ENCODE results near the gene RBM4.
"Not testable (repeated sequence)": the region's sequence is repeated elsewhere in the genome, so short reads cannot be mapped to it uniquely, and the experiment has no call there.

RBM4 gene

DNA sequence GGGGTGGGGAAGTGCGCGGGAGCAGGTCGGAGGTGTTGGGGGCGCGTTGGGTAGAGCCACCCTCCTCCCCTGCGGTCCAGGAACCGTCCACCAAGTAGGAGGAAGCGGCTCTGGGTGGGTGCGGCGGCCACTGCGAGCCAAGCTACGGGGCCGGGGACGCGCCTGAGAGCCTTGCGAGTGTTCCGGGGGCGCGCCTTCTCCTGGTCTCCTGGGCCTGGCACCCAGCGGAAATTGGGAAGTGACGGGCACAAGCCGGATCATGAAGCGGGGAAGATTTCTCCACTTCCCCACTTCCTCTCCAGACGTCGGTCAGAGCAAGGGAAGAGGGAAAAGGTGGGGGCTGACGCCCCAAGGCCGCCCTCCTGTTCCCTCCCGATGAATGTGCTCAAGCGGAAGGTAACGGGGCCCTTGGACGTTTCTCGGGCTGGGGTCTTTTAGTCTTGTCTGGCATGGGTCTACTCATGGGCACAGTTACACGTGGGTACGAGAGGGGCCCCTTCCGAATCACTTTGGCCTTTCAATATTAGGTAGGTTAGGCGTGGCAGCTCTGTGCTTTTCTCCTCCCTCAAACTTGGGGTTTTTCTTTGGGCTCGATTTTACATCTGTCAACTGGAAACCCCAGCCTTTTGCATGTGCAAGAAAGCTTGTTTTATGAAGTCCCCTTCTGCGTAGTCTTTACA is 21.2 kb upstream of the RBM4 start:
- peak; percentile 30 for DNase-seq

DNA sequence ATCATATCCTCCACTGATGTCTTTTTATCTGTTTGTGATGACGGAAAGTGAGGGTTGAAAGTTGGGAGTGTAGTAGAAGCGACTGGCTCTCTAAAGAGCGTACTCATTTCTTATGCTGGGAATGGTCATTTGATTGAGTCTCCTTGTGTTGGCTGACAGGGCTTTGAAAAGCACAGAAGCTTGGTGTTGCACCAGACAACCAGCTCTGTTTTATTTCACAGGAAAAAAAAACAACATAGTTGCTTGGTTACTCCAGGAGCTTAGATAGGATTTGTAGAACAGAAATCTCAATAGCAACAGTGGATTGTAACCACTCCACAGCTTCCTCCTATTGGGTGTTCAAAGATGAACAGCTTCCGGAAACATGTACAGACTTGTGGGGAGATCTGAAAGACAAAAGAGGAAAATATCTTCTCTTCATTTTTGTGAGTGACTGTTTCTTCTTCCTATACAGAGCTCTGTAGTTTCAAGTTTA is 19.4 kb upstream of the RBM4 start:
- peak; percentile 47 for DNase-seq

DNA sequence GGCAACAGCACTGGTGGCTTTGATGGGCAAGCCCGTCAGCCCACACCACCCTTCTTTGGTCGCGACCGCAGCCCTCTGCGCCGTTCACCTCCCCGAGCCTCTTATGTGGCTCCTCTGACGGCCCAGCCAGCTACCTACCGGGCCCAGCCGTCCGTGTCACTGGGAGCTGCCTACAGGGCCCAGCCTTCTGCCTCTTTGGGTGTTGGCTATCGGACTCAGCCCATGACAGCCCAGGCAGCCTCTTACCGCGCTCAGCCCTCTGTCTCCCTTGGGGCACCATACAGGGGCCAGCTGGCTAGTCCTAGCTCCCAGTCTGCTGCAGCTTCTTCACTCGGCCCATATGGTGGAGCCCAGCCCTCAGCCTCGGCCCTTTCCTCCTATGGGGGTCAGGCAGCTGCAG is 14.1 kb upstream of the RBM4 start:
- DNase-seq: no peak

DNA sequence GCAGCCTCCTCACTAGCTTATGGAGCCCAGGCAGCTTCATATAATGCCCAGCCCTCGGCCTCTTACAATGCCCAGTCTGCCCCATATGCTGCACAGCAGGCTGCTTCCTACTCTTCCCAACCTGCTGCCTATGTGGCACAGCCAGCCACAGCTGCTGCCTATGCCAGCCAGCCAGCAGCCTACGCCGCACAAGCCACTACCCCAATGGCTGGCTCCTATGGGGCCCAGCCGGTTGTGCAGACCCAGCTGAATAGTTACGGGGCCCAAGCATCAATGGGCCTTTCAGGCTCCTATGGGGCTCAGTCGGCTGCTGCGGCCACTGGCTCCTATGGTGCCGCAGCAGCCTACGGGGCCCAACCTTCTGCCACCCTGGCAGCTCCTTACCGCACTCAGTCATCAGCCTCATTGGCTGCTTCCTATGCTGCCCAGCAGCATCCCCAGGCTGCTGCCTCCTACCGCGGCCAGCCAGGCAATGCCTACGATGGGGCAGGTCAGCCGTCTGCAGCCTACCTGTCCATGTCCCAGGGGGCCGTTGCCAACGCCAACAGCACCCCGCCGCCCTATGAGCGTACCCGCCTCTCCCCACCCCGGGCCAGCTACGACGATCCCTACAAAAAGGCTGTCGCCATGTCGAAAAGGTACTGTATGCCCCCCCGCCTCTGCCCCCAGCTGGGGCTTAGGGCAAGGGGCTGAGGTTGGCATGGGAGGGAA is 13.3 kb upstream of the RBM4 start:
- DNase-seq: no peak

DNA sequence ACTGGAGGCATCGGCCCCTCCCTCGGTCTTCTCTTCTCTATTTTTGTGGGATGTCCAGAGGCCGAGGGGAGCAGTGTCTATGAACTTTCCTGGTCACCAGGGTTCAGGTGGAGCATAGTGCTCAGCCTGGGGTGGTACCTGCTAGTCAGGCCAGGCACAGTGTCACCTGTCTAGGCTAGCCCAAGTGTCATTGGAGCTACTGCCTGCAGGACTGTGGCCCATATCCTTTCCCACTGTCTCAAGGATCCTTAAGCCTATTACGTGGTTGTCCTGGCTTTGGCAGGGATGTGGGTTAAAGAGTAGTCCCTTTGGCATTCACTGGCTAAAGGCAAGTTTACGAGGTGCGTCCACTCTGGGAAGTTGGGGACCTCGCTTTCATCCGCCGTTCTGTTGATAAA is 12.8 kb upstream of the RBM4 start:
- no peak for DNase-seq

DNA sequence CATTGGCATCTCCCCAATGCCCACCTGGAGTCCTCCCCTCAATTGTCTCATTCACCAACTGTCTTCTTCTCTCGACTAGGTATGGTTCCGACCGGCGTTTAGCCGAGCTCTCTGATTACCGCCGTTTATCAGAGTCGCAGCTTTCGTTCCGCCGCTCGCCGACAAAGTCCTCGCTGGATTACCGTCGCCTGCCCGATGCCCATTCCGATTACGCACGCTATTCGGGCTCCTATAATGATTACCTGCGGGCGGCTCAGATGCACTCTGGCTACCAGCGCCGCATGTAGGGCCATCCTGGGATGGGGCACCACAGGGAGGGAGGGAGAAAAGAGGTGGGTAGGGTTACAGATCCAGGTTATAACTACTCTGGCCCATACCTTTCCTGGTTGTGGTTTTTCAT is 12.1 kb upstream of the RBM4 start:
- DNase-seq: no peak

DNA sequence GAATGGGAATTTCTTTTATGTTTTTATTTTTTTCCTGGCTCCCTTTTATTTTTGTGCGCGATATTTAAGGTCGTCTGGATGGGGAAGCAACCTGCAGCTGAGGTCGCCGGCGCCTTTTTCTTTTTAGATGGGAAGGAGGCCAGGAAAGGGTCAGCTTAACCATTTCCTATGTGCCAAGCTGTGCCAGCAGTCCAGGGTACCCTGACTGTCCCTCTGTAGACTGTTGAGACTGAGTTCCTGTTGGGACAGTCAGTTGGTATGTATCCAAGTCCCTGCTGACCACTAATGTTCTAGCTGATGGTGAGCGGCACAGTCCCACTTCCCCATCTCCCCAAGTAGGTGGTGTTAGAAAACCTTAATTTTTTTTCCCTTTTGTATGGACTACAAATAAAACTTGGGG is 11.6 kb upstream of the RBM4 start:
- no peak for DNase-seq

DNA sequence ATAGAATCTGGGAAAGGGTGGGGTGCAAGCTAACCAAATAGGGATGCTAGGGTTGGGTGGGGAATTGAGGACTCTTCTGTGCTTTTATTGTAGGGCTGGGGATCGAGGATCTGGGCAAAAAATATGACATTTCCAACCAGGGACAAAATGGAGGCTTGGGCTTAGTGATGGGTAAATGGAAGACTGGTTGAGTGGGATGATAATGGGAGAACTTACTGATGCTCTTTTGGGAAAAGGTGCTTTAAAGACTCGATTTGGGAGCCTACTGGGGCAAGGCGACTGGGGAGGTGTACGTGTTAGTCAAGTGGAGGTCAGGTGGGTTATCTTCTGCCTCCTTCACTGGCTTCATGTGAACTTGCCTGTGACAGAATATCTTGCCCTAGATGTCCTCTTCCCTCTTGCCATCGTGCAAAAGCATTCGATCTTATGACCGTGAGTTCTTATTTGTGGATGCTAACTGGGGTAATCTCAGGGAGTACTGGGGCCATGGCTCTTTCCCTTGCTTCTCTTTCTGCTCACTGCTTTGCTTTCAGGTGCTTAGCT is 10.4 kb upstream of the RBM4 start:
- no peak for DNase-seq

DNA sequence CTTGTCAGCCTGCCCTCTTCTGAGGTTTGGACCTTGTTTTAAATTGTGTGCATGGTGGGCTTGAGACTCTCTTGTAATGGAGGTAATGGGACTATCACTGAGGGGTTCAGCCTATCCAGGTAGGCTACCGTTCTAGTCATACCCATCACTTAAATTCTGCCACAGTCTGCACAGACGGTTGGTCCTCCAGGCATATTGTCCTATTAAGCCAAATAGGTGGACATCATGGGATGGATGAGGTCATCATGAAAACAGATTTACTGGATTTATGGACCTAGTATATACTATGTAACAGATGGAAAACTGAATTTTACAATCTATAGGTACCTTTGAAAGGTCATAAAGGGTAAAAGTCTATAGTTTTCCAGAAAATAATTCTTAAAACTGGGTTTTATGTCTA is 9.1 kb upstream of the RBM4 start:
- no peak for DNase-seq

DNA sequence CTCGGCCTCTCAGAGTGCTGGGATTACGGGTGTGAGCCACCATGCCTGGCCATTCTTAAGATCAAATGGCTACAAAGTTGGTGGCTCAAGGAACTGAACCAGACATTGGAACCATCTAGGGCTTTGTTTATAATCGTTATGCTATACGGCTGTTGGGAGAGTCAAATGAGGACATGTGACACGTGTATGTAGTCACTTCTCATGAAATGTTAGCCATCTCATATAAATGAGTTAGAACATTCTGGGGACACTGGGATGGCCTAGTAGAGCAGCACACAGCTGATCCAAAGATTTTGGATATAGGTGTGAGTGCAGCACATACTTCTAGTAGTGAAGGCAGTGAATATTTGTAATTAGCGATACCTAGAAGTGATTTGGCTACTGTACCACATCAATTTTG is 6.6 kb upstream of the RBM4 start:
- DNase-seq: no peak

DNA sequence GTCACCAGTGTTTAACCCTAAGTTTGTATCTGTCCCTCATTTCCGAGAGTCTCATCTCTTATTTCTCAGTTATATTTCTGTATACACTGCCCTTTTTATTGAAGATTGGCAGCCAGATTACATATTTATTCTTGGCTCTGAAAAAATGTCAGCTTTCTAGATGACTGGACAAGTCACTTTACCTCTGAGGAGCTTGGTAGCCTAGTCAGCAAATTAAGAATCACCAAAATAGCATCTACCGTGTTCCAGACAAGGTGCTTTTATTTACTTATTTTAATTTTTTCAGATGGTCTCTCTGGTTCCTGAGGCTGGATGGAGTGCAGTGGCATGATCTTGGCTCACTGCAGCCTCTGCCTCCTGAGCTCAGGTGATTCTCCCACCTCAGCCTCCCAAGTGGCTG is 5.6 kb upstream of the RBM4 start:
- DNase-seq: no peak

DNA sequence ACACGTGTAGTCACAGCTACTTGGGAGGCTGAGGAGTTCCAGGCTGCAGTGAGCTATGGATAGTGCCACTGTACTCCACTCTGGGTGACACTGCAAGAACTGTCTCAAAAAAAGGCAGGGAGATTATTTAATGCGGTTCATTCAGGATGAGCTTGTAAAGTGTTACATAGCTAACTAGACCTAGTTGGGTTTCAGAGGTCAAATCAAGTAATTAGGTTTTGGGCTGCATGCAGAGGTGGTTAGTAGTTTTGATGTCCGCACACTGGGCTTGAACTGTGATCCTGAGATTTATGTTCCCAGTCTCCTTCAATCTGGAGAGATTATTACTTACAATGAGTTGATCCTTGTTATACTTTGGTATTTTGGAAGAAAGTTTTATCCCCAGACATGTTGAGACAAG is 2.1 kb upstream of the RBM4 start:
- no peak for DNase-seq

DNA sequence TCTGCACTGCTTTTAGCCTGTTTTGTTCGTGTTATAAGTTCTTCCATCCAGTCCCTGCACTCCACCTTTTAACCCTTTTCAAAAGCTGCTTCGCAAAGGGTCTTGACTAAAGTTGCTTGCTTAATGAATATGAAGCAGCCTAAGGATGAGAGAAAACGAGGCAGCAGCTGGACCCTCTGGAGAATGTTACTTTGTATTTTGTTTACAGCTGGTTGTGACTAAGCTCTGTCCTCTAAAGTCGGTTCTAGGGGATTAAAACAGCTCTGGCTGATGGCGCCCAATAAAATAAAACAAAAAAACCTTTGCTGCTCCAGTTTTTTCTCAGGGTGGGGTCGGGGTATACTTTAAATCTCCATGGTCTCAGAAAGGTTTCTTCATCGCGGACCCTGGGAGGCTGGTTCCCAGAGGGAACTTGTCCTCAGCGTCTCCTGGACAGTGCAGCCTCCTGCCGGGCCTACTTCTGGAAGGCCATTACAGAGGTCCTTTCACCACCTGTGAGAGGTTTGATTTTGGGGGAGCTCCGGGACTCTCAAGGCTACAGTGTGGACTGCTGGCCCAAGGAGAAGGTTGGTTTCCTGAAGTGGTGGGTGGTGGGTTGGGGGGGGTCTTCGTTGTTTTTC is 836 bp upstream of the RBM4 start:
- no peak for DNase-seq

DNA sequence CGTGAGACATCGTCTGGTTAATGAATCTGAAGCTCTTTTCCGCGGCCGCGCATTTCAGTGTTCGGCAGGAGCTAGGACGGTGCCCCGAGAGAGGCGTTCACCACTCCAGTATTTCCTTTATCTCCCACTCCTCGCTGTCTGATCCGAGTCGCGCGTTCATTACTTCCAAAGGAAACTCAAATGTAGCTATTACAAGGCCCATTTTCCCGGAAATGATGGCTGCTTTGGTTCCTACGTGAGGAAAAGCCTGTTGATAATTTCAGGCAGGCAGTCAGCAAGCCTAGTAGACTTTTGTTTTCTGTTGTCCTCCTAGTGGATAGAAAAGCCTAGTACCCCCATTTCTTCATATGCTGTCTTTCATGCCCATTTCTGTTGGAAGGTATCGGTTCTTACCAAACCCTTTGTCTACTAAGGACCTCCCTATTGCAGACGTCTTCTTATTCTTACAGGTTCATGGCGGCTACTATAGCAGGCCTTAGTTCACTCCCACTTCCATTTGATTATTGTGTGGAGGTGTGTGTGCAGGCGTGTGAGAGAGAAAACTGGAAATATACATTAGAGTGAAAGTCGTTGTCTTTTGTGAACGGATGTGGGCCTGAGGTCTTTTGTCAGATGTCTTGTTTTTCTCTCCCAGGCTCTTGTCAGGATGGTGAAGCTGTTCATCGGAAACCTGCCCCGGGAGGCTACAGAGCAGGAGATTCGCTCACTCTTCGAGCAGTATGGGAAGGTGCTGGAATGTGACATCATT is 737 bp downstream of the RBM4 start:
- peak; percentile 29 for DNase-seq

DNA sequence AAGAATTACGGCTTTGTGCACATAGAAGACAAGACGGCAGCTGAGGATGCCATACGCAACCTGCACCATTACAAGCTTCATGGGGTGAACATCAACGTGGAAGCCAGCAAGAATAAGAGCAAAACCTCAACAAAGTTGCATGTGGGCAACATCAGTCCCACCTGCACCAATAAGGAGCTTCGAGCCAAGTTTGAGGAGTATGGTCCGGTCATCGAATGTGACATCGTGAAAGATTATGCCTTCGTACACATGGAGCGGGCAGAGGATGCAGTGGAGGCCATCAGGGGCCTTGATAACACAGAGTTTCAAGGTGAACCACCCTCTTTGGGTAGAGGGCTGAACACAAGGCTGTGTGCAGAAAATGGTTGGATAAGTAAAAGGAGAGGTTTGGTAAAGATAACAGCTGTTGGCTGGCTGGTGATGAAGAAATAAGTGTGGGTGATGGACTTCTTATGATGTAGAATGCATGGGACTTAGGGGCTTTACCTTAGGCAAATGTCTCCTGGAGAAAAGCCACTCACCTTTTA is 1.4 kb downstream of the RBM4 start:
- DNase-seq: not testable (repeated sequence)

DNA sequence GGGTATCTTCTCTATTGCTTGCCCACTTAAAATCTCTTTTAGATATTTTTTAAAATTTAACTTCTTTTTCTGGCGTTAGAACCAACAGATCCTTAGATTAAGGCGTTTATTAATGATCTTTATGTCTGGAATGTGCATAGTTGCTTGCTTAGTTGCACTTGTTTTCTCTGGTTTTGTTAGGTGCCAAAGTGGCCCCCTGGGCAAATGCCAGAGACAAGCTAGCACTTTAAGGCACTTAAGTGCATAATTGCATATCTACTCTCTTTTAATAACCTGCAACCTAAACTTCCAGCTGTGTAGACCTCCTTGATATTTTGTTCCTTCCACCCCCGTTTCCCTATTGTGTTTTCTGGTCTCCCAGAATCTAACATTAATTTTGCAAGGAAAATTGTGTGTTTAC is 3.3 kb downstream of the RBM4 start:
- DNase-seq: no peak

DNA sequence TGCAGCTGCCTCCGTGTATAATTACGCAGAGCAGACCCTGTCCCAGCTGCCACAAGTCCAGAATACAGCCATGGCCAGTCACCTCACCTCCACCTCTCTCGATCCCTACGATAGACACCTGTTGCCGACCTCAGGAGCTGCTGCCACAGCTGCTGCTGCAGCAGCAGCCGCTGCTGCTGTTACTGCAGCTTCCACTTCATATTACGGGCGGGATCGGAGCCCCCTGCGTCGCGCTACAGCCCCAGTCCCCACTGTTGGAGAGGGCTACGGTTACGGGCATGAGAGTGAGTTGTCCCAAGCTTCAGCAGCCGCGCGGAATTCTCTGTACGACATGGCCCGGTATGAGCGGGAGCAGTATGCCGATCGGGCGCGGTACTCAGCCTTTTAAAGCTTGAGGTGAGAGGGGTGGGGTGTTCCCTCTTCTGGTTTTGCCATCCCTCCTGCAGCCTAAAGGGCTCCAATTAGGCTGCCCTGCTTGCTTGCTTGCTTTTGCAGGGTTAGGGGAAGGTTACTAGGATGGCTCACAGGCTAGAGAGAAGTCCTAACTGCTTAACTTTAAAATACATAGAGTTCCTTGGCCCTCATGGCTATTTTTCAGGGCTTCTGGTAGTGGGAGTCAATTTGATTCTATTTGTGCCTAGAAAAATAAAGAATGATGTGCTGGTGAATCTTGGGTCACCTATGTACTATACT is 5.4 kb downstream of the RBM4 start:
- DNase-seq: no peak

DNA sequence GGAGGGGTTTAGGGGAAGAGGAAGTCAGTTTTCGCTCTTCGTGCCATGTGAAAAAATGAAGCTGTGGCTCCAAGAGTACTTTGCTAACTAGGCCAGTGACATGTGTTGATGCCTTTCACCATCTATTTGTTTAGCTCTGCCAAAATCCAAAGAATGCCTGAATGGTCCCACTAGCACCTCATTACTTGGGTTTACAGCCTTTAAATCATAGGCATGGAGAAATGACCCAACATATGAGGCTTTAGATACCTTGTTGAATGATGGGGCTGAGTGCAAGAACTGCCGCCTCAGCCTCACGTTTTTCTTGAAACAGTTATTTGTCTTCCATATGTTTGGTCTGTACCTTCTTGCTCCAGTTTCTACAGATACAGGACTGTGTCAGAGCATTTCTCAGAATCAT is 8.3 kb downstream of the RBM4 start:
- DNase-seq: no peak

DNA sequence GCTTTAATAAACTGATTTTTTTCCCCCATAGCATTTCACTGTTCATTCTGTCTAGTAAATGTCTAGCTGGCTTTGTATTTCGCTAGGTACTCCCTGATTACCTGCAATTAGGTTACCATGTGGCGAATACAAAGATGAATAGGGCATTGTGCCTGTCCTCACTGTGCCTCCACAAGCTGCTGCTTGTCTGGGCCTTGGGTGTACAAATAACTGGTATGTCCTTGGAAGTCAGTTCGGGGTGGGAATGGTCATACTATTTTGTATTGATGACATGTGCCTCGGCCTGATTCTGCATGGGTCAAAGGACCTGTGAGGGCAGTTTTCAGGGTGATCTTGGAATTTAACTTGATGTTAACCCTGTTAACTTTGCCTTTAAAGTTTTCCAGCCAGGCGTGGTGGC is 11.4 kb downstream of the RBM4 start:
- no peak for DNase-seq

DNA sequence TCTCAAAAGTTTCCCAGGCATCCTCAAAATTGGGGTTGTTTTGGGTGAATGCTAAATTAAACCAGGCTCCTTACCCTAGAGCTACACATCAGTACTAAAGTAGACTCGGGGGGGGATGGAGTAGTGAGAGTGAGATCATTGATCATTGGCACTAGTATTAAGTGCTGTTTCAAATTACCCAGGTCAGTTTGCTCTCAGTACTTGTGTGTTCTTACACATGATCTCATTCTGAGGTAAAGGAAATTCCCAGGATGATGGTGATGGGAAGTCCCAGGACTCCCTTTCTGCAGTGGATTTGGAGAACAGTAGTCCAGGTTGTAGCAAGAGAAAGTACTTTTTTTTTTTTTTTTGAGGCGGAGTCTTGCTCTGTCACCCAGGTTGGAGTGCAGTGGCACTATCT is 12.5 kb downstream of the RBM4 start:
- no peak for DNase-seq

DNA sequence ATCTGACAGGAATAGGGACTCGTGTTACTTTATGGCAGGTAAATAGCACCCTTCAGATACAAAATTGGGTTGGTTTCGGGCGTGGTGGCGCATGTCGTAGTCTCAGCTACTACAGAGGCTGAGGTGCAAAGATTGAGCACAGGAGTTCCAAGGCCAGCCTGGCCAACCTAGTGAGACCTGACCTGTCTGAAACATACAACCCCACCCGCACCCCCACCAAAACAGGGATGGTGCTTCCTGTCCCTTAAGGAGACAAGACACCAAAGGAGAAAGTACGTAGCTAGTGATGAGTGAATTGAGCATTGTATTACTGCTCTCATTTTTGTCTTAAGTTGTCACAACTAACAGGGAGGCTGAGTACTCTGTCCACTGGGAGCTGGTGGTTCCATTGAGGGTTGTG is 14.1 kb downstream of the RBM4 start:
- DNase-seq: no peak

DNA sequence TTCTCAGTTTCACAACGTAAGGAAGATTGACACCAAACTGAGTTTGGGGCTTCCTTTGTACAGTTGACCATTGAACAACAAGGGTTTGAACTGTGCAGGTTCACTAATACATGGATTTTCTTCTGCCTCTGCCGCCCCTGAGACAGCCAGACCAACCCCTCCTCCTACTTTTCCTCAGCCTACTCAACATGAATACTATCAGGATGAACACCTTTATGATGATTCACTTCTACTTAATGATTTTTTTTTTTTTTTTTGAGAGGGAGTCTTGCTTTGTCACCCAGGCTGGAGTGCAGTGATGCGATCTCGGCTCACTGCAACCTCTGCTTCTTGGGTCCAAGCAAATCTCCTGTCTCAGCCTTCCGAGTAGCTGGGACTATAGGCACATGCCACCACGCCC is 14.6 kb downstream of the RBM4 start:
- DNase-seq: no peak

DNA sequence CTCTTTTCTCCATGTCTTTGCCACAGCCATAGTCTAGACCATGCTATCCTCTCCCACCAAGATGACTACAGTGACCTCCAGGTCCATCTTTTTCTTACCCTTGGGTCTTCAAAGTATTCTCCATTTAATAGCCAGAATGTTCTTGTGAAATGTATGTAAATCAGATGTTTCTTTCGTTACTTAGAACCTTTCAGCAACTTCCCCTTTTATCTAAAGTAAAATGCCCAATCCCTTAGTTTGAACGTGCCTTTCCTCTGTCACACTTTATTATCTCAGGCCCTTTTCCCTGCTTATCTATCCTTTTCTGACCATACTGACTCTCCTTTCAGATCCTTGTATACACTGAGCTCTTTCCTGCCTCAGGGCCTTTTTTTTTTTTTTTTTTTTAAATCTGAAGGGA is 21.3 kb downstream of the RBM4 start:
- no peak for DNase-seq

Measured in activated CD4-positive, alpha-beta T cell treated with anti-CD3 and anti-CD28 coated beads, Interleukin-2, Interleukin-6, amounts not matched to agents 100 ng/mL and 50 ng/mL, durations not matched to agents 16 hours and 8 hours (primary cell).